ENCODE data around the gene LZTS3.

GRCh38 chr20:3137492-3137891 lies 35.9 kb downstream of the LZTS3 start:
- TF ChIP-seq CTCF (tag by site-specific recombination; IDR thresholded peaks at IDR 0.05) (no peak), PRDM6 (tag by site-specific recombination; IDR thresholded peaks at IDR 0.05) (no peak), REPIN1 (tag by site-specific recombination; IDR thresholded peaks at IDR 0.05; ENCODE audit: low read depth) (no peak), GFI1B (tag by site-specific recombination; IDR thresholded peaks at IDR 0.05) (no peak), HOXD13 (CRISPR knock-in tag; IDR thresholded peaks at IDR 0.05; ENCODE audit: borderline replicate concordance) (no peak), ZNF391 (tag by site-specific recombination; IDR thresholded peaks at IDR 0.05; ENCODE audit: borderline replicate concordance, low read depth) (no peak), ZBTB20 (tag by site-specific recombination; IDR thresholded peaks at IDR 0.05) (no peak), ZNF121 (tag by site-specific recombination; IDR thresholded peaks at IDR 0.05) (no peak), ZNF792 (tag by site-specific recombination; IDR thresholded peaks at IDR 0.05) (no peak), ZNF274 (IDR thresholded peaks at IDR 0.05; ENCODE audit: low read length) (no peak), ZNF274 (tag by site-specific recombination; IDR thresholded peaks at IDR 0.05; ENCODE audit: borderline replicate concordance) (no peak), RBAK (tag by site-specific recombination; IDR thresholded peaks at IDR 0.05) (no peak), ZNF184 (tag by site-specific recombination; IDR thresholded peaks at IDR 0.05) (no peak), ZNF501 (tag by site-specific recombination; IDR thresholded peaks at IDR 0.05) (no peak), ZNF76 (tag by site-specific recombination; IDR thresholded peaks at IDR 0.05; ENCODE audit: borderline replicate concordance, low read depth) (no peak)
